ENCODE results near the gene CILP2. TPM values are rescaled to one million over a fixed set of nuclear protein-coding genes. Genes with fewer than 3 reads are reported as not detected.

CILP2 gene
- total and polyA plus RNA-seq, 9 of the 15 experiments (the other 6 are each of a cell fraction or from before 2014, with no cell fraction given), result 0.04 to 0.35 (median 0.05) TPM; not detected in 2

DNA sequence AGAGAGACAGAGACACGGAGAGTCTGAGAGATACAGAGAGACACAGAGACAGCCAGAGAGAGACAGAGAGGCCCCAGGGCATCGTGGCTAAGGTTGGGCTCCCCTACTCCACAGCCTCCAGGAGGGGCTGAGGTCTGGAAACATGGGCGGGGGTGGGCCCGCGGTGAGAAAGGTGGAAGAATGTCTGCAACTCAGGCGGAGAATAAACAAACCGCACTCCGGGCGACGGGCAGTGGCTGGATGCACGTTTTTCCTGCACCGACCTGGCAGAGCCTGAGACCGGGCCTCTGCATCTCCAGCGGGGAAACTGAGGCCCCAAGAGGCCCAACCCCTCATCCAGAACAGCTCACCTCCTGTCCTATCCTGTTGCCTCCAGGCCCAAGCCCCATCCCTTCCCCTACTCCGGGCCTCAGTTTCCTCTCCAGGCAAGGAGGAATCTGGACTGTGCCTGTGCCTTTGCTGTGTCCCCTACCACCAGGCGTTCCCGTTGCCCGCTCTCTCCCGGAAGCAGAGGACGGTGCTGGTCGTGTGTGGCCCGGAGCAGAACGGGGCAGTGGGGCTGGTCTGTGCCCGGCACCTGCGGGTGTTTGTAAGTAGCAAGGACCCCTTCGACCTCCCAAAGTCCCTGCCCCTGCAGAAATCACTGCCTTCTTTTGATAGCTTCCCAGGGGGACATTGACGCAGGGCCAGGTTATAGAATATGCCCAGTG is 3.4 kb upstream of the CILP2 start:
- ChIA-PET POLR2A (no interaction called here), CTCF (ENCODE audit: low intra/inter-chr PET ratio) (interaction anchor here (3.2 kb wide), 1 partner anchor 109 kb away, joined by 30 read pairs; the partner anchor contains the start of gene GMIP)
- H2AFZ ChIP-seq (ENCODE audit: low read depth, low read length), result no peak overlapping the region
- no peak for FAIRE-seq
- H3K79me2 ChIP-seq (ENCODE audit: control insufficient read depth, insufficient read depth, low read length), result no peaks in the 10 kb centered on the region
- no peak for DNase-seq (ENCODE audit: extremely low read depth in 1 of 4, low spot score in 3 of 4)
- H3K4me1 ChIP-seq (replicated peaks in 1 of 2; ENCODE audit: control insufficient read depth in 2 of 2, insufficient read depth in 2 of 2, low read length in 2 of 2), result peaks cover 5 to 35% of the 10 kb centered on the region in 2 experiments
- BruUV-seq (replicated peaks), result no TSS peak
- ATAC-seq, result no peak
- intact Hi-C loops (cut with micrococcal nuclease), result no loop called here
- peaks cover 2% of the 10 kb centered on the region; the same call in 2 of the 3 replicates for H3K36me3 ChIP-seq (ENCODE audit: control insufficient read depth, insufficient read depth, low read length)
- no peak overlapping the region for H3K4me3 ChIP-seq
- peak; percentile 46; the same call in 1 of the 2 replicates for TF ChIP-seq POLR2G (IDR thresholded peaks at IDR 0.05; ENCODE audit: low read depth, low read length)
- TF ChIP-seq, protein P1, sequence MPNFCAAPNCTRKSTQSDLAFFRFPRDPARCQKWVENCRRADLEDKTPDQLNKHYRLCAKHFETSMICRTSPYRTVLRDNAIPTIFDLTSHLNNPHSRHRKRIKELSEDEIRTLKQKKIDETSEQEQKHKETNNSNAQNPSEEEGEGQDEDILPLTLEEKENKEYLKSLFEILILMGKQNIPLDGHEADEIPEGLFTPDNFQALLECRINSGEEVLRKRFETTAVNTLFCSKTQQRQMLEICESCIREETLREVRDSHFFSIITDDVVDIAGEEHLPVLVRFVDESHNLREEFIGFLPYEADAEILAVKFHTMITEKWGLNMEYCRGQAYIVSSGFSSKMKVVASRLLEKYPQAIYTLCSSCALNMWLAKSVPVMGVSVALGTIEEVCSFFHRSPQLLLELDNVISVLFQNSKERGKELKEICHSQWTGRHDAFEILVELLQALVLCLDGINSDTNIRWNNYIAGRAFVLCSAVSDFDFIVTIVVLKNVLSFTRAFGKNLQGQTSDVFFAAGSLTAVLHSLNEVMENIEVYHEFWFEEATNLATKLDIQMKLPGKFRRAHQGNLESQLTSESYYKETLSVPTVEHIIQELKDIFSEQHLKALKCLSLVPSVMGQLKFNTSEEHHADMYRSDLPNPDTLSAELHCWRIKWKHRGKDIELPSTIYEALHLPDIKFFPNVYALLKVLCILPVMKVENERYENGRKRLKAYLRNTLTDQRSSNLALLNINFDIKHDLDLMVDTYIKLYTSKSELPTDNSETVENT (CRISPR knock-in tag; IDR thresholded peaks at IDR 0.05), result no peak
- peak; percentile 6 for TF ChIP-seq POLR2B (IDR thresholded peaks at IDR 0.05; ENCODE audit: low read depth, partially characterized antibody)
- no peaks in the 10 kb centered on the region for H3K27me3 ChIP-seq (ENCODE audit: control insufficient read depth in 2 of 2, insufficient read depth in 2 of 2, low read length in 2 of 2)
- 68% methylated on average over 25 of the region's 27 CpGs for WGBS (ENCODE audit: insufficient coverage, low coverage, missing lambda C conversion rate)
- H3K9ac ChIP-seq (ENCODE audit: insufficient read depth in 1 of 2, low read depth in 2 of 2, low read length in 2 of 2), result no peak overlapping the region
- H3K9me1 ChIP-seq (ENCODE audit: control insufficient read depth, insufficient read depth, low read length), result peaks cover 3% of the 10 kb centered on the region
- H3K27ac ChIP-seq (ENCODE audit: extremely low read depth, low read depth, low read length), result no peak overlapping the region
- in situ Hi-C loops (cut with MboI), result loop anchor here (25.0 kb wide), 1 partner anchor 103 kb away; the partner anchor contains the start of genes GMIP and LPAR2
- 0 out of 2 replicates have a peak, but pooled peaks cover 10% of the 10 kb centered on the region for H4K20me1 ChIP-seq (replicated peaks; ENCODE audit: control insufficient read depth, insufficient read depth, low read length)
- no peak overlapping the region for H3K4me2 ChIP-seq (ENCODE audit: insufficient read depth, low read length)
- no peaks in the 10 kb centered on the region for H3K9me3 ChIP-seq (replicated peaks; ENCODE audit: control insufficient read depth, insufficient read depth, low read depth, low read length)

Measured in K562 (cell line).